IPS DF 4.7 (cell line): ENCODE measurements around the gene FAM240B.

Source experiments
- DNase-seq: peaks from one replicate; pipeline ENCODE4 v3.0.0-alpha.2; 2013; ENCODE audit warnings: low spot score; ENCODE audit errors: extremely low read depth

FAM240B gene

DNA sequence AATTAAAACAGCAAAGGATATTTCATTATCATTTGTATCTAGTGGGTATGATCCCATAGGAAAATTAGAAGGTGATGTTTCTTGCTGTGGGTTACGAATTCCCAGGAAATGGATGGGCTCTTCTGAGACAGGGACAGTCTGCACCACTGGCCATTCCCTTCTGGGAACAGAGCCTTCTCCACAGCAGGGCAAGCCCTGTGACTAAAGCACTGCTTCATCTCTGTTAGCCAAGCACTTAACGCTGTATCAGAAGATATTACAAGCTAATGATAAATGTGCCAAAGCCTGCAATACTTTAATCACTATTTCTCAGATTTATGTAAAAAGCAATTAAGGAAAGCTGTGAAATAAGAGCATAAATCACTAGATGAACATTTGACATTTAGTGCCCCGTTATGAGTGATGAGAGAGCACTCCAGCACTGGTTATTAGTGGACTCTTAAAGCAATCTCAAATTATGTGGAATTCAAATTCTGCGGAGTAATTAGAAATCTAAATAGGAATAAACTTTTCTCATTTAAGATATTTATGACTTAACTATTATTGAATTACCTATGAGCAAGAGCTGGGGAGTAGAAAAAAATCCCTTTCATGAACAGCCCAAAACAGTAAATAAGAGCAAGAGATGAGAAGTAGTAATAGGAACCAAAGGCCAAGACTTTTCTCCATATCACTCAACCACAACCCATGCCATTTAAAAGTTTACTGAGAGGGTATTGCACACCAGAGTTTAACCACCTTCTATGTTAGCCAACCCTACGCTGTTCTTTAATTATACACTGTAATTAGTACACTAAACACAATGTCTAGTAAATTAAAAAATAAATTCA lies 49.2 kb downstream of the FAM240B start:
- DNase-seq = no peak

DNA sequence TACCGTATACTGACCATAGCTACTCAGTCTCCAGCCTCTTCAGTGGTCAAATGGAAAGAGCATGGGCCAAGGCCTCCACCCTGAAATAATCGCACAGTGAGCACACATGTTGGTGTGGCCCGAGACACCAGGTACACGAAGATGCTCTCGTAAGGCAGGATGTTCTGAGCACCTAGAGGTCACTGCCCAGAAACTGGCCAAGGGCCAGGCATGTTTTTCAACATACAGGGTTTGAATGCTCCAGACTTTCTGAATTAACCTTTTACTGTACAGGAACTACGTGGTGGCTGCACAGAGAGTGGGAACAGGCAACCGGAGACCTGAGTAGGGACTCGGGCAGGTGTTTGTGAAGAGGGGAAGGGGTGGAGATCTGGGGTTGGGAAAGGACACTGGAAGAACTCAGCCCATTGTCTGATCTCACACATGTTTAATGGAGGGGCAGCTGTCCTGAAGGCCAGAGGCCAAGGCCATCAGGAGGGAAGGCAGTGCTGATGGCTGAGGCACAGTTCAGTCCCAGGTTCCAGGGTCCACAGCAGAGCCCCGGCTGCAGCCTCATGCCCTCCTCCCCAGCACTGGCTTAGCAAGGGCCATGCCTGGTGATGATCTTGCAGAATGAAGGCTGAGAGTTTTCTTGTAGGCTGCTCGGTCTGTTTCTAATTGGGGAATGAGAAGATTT lies 51.0 kb downstream of the FAM240B start:
- DNase-seq = no peak

- no peak for DNase-seq
Observed at GRCh38 chr9:38662763-38663593, 57.0 kb downstream of the FAM240B start.

- DNase-seq = no peak
Observed at GRCh38 chr9:38659538-38659937, 60.4 kb downstream of the FAM240B start.

DNA sequence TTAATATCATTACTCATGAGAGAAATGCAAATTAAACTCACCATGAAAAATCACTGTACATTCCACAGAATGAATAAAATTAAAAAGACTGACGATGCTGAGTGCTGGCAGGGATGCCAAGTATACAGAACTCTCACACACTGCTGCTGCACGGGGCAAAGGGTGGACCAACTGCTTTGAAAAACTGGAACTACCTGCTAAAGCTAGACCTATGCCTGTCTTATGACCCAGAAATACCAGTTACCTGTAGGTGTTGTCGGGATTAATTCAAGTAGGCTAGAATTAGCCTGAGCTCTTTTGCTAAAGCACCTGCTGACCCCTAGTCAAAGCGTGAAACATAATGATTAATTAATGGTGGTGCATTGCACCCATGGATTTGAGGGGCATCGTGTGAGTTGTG lies 63.0 kb downstream of the FAM240B start:
- no peak for DNase-seq

DNA sequence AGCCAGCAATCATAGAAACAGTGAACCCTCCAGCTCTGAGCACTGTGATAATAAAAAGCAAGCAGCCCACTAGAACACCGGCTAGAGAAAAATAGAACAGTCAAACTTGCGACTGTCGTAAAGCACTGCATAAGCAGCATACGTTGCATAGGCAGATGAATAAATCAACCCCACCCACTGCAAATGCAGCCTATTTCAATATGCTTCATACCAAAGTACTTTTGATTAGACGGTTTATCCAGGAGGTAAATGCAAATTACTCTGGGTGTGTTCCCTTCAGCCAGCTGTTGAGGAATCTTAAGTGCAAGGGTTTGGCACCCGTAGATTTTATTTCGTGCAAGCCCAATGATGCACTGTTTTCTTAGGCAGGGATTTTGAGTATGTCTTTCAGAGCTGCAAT lies 67.4 kb downstream of the FAM240B start:
- no peak for DNase-seq

DNA sequence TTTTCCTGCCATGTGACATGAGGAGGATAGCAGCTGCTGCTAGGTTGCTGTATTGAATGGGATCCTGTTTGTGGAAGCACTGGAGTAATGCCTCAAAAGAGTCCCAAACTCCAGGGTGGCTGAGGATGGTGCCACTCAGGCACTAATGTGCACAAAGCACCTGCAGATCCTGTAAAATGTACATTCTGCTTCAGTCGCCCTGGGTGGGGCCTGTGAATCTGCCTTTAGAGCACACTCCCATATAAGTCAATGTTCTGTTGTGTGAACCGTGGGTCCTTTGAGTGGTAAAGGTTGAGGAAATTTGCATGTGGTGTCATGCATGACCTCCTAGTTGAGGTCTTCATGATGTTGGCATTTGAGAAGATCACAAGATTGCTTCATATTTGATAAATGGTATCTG lies 67.9 kb downstream of the FAM240B start:
- DNase-seq = no peak

DNA sequence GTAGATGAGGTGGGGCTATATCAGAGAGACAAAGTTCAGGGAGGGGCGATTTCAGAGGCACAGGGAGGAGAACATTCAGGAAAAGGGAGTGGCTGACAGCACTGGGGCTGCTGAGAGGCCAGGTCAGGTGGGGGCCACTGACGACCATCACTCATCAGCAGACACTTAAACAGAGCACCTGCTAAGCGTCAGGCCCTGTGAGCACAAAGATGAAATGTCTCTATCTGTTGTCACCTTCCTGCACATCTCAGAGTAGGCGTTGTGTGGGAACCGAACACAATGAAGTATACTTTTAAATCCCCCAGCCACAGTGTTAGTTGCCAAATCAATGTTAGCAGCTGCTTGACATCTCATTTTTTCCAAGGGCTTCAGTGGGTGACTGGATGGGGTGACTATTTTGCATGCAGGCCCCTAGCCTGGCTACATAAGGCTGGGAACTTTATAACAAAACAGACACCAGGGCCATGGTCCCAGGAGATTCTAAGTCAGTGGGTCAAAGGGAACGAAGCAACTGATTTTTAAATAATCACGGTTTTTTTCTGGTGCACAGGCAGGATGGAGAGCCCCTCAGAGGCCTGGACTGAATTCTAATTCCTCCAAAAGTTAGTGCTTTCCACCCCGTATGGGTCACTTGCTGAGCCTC lies 68.4 kb downstream of the FAM240B start:
- DNase-seq = no peak

DNA sequence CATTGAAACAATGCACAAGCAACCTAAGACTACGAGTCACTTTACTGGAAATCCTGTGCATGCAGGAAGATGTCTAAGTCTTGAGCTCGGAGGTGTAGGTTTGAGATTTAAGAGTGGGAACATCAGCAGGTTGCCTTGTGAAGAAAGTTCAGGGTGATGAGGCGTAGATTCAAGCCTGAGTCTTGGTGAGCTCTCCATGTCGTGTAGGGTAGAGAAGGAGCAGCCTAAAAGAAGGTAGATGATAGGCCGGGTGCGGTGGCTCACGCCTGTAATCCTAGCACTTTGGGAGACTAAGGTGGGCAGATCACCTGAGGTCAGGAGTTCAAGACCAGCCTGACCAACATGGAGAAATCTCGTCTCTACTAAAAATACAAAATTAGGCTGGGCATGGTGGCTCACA lies 69.4 kb downstream of the FAM240B start:
- no peak for DNase-seq

DNA sequence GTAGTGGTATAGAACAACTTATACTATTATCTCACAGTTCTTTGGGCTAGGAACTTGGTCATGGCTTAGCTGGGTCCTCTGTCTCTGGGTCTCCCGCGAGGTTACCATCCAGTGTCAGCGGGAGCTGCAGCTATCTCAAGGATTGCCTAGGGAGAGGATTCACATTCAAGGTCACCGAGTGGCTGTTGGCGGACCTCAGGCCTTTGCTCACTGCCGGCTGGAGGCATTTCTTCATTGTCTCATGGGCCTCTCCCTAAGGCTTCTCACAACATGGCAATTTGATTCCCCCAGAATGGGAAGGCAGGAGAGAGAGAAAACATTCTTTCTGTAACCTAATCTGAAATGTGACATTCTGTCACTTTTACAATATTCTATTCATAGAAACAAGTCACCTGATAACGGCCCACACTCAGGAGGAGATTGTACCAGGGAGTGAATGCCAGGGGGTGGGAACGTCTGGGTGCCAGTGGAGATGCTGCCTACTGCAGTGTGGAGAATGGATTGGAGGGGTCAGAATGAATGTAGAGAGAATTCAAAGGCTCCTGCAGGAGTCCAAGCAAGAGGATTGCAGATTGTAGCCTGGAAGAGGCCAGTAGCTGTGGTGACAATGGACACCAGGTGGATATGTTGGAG lies 70.1 kb downstream of the FAM240B start:
- DNase-seq = no peak

DNA sequence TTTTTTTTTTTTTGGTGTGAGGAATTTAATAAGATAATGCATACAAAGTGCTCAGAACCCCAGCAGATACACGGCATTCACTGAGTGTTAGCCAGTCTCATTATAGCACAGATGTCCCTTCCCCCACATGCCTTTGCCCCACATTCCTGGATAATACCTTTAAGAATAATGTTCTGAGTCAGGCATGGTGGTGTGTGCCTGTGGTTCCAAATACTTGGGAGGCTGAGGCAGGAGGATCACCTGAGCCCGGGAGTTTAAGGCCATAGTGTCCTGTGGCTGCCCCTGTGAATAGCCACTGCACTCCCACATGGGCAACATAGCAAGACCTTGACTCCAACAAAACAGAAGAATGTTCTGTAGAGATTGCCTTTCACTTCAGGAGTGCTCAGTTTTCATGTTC lies 75.3 kb downstream of the FAM240B start:
- DNase-seq = no peak
